ENCODE results near the gene VWA5B2.
A peak's percentile ranks its signal among the peaks of the same experiment; 100 is the strongest.

Gene VWA5B2

GRCh38 chr3:184186184-184186901, 43.0 kb upstream of the VWA5B2 start, which contains the start of gene ABCF3:
Gene ABCF3, plus strand, starts transcription at chr3:184186199. Its CDS starts 9 bp downstream, at chr3:184186208.
- H3K27ac ChIP-seq, result peak within 1 kb of the TSS; percentile 93
- TF ChIP-seq CTCF (conservative IDR thresholded peaks at IDR 0.05), result no peak

- no peak for TF ChIP-seq CTCF (conservative IDR thresholded peaks at IDR 0.05)
- H3K27ac ChIP-seq, result peak overlapping the region; percentile 93; the same call in 1 of the 2 replicates
Observed at GRCh38 chr3:184186902-184187207, 42.5 kb upstream of the VWA5B2 start.

GRCh38 chr3:184188080-184188479, 41.3 kb upstream of the VWA5B2 start:
- no peak for TF ChIP-seq CTCF (conservative IDR thresholded peaks at IDR 0.05)
- no peak overlapping the region for H3K27ac ChIP-seq

GRCh38 chr3:184189421-184189820, 40.0 kb upstream of the VWA5B2 start:
- H3K27ac ChIP-seq, result no peak overlapping the region
- TF ChIP-seq CTCF (conservative IDR thresholded peaks at IDR 0.05), result no peak

- no peak for TF ChIP-seq CTCF (conservative IDR thresholded peaks at IDR 0.05)
- H3K27ac ChIP-seq, result no peak overlapping the region
Observed at GRCh38 chr3:184192889-184193288, 36.5 kb upstream of the VWA5B2 start.

GRCh38 chr3:184193991-184194539, 35.3 kb upstream of the VWA5B2 start:
- no peak for TF ChIP-seq CTCF (conservative IDR thresholded peaks at IDR 0.05)

GRCh38 chr3:184196536-184196935, 32.8 kb upstream of the VWA5B2 start:
- no peak for TF ChIP-seq CTCF (conservative IDR thresholded peaks at IDR 0.05)
- no peak overlapping the region for H3K27ac ChIP-seq

More at GRCh38 chr3:184193991-184194539, 35.3 kb upstream of the VWA5B2 start:
- no peak overlapping the region for H3K27ac ChIP-seq

Data from VCaP (cell line).